SKM-1 (cell line): ENCODE data around the gene BOD1L1.
A peak's percentile ranks its signal among the peaks of the same experiment; 100 is the strongest.

Source experiments
- DNase-seq: peaks from one replicate; lab custom pipeline; 2025; ENCODE audit not compliant: unreplicated experiment; lab: John Stamatoyannopoulos, UW

BOD1L1 gene

DNA sequence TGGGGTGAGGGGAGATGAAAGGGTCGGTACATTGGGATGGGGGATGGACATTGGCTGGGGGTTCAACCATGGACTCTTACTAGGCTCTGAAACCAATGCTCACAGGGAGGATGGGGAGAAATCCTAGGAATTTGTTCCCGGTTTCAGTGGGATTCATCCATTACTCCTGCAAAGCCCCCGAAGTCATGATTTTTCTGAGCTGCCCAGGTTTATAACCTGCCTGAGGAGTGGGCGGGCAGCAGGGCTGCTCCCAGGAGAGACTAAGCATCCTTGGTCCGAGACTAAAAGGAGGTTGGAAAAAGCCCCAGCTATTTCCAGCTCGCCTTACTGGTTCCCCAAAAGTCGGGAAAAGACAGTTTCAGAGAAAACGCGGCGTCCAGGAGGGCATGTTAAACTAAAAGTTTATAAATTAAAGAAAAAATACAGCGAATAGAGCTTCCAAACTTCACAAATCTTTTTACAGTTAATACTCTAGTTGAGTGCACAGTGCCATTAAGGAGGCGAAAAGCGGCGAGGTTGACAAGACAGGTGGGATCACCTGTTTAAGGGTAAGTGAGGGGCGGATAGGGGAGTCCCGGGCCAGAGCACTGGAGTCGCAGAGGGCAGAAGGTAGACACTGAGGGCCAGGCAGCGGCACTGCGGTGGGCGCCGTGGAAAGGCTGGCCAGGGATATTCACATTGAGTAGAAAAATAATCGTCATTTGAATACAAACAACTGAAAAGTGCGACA is 86.9 kb downstream of the BOD1L1 start:
- DNase-seq: no peak

DNA sequence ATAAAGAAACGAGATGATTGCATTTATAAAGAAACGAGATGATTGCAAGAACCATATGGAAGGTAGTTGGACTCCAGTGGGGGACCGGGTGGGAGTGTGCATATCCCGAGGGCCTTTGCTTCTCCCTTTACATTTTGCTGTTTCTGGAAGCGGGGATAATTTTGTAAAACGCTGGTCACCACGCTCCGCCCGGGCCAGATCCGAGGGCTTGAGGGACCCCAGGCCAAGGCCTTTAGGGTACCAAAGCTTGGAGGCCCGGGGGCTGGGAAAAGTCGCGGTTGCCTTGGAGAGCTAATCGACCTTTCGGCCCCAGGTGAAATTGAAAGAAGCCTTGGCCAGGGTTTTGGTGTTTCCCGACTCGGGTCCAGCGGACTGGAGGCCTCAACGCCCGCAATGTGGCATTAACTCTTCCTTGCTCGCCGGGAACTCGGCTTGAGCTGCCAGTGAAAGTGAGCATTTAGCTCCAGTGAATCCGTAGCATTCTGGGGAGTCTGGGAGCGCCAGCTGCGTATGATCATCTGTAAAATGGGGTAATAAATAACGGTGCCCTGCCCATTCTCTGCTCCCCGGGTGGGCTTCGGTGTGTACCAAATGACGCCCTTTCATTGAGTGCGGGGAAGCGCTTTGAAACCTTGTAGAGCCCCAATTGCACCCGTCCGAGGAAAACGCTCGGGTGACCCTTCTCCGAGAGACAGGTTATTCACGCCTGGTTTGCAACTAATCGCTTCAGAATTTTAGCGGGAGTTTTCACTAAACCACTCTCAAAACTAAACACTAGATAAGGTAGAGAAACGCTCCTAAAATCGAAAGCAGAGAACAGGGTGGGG is 87.7 kb downstream of the BOD1L1 start:
- no peak for DNase-seq

DNA sequence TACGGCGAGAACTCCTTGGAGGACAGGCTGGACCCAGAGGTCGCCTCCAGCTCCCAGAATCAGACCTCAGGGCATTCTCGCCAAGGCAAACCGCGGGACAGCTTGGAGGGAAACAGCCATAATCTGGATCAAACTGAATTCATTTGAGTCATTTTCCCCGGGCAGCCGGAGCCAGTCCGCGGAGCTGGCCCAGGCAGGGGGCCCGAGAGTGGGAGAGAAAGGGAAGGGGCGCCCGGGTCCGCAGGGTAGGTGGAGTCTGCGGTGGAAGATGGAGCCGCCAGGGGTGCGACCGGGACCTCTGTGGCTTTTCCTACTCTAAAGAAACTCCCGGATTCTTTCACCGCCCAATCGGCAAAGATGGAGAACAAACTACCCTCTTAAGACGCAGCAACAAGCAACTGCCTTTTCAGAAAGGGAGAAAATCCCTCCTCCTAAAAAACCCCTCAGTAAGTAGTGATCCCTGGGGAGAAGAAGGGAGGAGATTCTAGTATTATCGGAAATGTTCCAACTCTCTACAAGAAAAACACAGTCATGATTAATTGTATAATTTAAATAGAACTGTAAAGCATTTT is 88.4 kb downstream of the BOD1L1 start:
- no peak for DNase-seq

DNA sequence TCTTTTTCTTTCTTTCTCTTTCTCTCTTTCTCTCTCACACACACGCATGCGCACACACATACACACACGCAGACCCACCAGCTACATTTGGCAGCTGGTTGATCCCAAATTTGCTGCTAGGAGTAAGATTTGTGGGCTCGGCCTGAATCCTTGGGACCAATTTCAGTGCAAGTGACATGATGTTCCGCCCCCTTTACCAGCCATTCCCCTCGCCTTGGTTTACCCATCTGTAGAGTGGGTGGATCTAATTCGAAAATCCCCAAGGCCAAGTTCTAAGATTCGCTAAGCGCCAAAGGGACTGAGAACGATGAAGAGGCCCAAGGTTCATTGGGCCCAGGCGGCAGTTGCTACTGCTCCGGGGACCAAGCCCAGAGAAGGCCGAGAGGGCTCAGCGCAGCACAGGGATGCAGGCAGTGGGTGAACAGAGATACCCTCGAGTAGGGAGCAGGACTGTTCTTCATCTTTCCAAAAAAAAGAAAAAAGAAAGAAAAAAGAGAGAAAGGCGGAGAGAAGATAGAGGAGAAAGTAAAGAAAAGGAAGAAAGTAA is 89.0 kb downstream of the BOD1L1 start:
- no peak for DNase-seq

DNA sequence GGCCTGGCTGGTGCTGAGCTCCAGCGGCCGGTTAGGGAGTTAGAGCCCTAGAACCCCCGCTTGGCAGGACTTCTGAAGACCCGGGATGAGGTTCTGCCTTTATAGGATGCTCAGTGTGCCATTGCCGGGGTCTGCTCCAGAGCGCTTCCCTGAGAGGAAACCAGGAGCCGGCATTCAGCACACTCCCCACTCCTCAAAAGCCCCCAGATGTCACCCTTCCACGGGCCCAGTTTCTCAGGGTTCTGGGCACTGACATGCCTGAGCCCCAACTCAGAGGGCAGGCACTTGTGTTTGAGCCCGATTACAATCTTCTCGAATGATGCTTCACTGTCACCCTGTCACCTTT is 89.7 kb downstream of the BOD1L1 start:
- no peak for DNase-seq

DNA sequence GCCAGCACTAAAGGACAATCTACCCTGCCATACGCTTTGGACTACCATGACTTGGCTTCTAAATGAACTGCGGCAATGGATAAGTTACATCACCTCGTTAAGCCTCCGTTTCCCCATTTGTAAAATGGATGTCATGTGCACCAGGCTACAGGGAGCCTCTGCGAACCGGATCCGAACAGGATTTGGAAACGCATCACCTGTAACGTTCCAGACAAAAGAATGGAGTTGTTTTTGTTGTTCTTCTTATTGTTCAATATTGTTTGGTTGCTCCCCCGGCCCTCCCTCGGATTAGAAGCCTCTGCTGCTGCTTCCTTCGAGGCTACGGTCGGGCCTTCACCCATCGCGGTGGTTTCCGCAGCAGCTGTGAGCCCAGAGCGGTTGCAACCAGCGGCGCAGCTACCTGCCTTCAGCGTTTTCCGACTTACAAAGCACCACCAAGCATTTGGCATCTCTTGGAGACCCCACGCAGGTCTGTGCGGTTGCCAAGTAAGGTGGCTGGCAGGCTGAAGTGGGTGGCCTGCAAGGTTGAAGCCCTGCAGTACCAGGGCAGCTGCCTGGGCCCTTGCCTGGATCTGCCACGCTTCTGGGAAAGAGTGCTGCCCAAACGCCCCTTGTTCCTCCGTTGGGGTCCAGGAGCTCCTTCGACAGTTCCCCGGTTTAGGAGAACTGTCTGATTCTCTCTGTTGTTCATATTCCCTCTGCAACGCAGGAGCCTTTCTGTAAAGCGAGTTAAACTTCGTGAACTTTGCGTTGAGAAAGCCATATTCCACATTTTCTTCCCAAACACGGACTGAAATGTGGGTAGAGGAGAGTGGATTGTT is 90.3 kb downstream of the BOD1L1 start:
- DNase-seq: no peak

DNA sequence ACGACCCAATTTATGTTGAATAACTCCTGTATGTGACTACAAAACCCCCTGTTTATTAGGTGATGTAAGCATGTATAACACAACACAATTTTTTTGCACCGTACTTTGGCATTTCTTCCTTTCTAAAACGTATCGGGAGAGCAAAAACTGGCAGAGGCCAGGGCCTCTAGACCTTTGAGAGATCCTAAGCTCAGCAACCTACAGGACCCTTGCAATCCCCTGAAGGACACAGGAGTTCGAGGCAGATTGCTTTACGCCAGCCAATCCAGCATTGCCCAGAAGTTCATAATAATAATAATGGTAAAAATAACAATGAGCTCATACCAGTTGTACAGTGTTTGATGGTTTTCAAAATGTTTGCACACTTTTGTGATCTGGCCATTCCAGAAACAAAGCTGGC is 90.9 kb downstream of the BOD1L1 start:
- DNase-seq: no peak

DNA sequence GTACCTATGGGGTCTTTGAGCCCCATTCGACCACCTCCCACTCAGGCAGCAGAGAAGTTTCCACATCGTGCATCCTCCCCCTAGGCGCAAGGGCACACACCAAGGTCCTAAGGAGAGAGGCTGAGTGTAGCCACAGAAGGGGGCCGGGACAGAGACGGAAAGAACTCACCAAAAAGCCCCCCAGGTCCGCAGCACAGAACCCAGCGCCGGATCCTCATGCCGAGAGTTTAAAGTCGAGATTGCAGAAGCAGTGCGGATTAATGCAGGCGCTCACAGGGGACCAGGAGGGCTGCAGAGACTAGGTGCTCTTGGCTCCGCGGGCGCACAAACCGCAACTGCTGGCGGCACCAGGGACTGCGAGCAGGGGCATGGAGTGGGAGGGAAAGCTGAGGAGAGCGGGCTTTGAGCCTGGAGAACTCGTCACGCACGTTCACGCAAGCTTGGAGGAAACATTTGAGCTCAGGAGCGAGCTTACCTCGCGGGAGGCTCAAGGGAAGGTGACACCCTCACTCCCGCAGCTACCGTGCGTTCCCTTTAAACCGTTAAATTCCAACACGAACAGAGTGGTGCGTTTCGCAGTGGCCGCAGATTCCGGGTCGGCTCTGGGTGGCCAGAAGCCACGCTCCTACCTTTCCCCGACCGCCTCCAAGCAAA is 91.7 kb downstream of the BOD1L1 start:
- no peak for DNase-seq

DNA sequence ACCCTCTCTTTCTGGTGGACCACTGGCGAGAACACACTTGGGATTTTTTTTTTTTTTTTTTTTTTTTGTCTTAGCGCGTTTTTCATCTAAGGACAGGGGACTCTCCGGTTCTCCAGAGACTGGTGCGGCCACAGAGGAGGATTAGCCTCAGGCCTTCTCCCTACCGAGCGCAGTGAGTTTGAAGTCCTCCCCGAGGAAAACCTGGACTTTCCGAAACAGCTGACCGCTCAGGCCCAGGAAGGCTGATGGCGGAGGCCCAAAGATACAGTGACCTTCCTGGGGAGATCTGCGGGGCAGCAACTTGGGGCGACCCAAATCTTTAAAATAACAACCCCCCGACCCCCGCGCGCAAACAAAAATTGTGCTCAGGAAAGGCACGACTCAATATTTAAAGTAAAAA is 92.4 kb downstream of the BOD1L1 start:
- DNase-seq: no peak

DNA sequence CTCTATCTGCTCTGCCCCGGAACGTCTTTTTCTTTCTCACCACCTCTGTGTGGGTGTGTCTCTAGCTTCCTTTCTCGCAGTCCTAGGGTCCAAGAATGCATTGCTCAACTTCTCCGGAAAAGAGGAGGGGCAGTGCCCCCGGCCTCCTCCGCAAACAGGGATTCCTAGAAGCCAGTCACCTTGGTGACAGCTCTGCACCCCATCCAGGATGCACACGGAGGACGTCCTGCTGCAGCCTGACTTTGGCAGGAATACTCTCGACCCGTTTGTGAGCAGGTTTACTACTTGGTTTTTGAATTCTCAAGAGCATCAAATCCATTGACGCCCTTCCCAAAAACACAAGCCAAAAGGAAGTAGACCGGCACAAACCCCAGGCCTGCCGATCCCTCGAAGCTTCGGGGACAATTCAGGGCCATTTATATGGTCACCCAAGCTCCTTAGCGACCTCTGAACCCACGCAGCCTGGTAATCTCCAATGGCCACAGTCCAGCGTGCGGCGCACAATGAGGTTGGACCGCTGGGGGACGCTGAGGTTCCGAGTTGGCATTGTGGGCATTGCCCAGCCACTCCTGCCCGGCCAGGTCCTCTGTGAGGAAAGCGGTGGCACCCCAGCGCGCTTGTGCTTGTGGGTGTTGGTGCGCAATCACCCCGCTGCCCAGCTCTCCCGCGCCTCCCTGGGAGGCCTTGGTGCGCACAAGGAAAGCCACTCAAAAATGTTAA is 93.0 kb downstream of the BOD1L1 start:
- DNase-seq: no peak

DNA sequence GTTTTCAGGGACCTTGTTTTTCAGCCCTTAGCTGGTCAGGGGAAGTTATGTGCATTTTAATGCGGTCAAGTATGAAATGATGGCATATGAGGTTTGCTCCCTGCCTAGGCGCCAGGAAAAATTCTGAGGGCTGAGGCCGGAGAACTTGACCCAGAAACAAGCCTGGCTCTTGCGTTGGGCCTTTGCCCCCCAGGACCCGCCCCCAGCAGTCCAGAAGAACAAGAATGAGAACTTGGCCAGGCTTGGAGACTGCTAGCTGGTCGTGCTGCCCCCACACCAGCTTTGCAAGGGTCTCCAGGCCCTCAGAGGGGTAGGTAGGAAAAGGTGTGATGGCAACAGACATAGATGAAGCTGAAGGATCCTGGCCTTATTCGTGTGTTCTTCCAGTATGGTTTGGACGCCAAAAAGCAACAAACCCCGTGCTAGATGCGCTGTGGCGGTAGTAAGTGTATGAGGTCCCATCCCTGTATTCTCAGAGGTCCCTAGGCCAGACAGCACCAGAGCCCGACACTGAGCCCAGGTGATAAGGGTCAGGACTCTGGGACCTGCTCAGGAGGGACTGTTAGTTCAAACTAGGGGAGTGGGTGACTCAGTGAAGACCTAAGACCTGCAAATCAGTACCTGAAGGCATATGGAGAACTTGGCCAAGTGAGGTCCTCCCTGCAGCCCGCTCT is 93.7 kb downstream of the BOD1L1 start:
- DNase-seq: no peak

DNA sequence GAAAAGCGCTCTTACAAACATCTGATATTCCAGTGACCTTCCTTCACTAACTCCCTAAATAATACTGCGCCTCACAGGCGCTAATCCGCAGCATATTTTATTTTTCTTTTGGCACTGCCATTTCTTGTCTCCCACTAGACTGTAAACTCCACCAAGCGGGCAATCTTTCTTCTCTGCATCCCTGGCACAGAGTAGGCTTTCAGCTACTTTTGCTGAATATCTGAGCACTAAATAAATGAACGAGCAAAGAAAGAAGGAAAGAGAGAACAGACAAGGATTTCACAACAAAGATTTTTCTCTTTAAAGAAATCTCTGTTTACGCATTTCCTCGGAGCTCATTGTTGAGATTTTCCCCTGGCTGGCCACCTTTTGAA is 95.9 kb downstream of the BOD1L1 start:
- no peak for DNase-seq

DNA sequence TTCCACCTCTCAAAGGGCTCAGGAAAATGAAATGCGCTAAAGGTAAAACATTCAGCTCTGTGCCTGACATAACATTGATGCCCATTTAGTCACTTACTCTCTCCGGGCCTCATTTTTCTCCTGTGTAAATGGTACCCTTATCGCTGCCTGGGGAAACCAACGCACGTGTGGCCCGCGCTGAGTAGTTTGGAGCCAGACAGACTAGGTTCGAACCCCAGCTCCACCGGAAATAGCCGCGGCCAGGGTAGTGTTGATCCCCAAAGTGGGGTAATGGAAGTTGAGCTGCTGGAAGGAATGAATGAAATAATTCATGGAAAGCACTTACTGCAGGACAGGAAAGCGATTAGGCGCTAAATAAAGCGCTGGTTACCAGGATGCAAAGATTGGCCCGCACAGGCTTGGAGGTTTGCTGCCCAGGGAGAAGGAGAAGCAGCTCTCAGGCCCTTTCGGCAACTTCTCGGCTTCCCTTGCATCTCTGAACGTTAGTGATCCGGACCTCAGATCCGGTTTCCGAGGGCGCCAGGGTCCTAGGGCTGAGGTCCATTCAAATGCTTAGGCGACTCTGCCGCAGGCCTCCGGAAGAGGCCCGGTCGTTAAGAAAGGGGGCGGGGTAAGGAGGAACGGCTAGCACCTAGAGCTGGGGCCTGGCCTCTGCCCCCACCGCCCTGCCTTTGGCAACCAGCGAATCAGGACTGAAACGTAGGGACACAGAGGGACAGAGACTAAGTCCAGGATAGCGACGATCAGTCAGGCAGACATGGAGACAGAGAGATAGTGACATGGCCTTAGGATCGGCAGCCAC is 96.5 kb downstream of the BOD1L1 start:
- DNase-seq: no peak

DNA sequence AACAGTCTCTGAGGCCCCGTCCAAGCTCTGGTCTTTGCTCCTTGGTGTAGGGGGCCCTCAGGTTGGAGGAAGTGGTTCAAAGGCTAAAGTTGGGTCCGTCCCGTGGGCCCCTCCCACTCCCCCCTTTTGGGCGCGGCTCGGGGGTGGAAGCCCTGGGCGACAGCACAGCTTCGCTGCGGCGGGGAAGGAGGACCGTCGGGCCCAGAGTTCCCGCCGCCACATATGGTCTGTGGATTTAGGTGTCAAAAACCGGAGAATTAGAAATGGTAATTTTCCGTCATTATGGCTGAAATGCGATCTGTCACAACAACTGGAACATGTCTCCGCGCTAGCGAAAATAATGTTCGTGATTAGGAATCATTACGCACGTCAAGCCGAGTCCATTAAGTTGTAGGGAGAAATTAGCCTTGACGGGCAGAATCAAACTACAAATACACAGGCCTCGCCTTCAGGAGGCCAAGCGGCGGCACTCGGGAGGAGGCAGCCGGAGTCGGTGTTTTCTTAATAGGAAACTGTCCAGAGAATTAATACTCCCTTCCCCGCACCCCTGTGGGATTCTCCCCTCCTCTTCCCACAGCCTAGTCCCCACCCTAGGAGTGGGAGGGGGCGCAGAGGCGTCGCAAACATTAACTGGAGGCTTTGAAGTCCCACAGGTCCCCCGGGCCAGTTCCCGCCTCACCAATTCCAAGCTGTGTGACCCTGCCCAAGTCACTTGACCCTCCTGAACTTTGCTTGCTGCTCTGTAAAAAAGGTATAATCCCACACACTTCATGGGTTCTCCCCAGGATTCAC is 98.2 kb downstream of the BOD1L1 start:
- no peak for DNase-seq

DNA sequence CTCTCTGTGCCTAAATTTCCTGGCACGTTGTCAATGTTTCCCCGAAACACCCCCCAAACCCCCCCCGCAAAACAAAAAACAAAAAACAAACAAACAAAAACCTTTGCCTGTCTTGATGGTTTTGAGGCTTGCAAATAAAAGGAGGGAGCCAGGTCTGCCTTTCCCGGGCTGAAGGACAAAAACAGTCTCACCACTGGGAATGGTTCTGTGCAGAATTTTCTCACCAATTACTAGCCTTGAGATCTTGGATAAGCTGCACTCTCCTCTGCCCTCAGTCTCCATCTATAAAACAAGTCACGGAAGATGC is 98.8 kb downstream of the BOD1L1 start:
- no peak for DNase-seq

DNA sequence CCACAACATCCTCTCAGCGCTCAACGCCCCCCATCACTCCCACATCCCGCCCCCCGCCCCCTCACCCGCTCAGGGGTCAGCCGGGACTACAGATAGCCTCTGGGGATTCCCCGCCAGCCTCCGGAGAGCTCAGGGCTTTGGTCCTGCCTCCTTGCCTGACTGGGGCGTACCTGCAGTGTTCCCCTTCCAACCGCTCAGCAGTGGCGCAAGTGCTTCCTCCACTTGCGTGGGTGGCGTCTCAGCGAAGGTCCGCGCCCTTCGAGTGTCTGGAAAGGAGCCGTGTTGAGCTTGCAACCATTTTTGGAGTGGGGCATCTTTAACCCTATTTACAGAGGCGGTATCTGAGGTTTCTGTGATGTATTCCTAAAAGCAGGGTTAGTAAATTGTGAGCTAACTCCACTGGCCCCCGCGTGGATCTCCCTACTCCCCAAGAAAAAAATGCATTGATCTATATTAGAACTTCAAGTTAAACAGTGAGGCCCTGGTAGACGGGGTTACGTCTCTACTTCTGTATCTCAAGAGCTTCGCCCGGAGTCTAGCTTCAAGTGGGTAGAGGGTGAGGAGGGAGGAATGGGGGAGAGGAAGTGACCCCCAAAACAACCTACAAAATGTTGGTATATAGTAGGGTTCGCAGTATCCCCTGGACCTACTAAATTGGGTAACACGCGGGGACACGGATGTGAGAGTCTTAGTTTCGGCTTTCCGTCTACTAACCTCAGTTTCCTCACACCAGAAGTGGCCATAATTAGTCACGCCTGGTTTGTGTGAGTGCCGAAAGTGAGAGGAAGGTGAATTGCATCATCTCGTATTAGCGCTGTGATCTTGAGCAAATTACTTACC is 99.3 kb downstream of the BOD1L1 start:
- peak; percentile 94 for DNase-seq
